ENCODE data around the gene RCSD1.
A peak's percentile ranks its signal among the peaks of the same experiment; 100 is the strongest.

The RCSD1 gene

GRCh38 chr1:167627865-167628641 is 2.0 kb upstream of the RCSD1 start:
- no peak for TF ChIP-seq CTCF (IDR thresholded peaks at IDR 0.05; ENCODE audit: low read depth, low read length, missing control alignments)
- Histone ChIP-seq H3K36me3 (replicated peaks) (no peaks in the 10 kb centered on the region), H3K4me3 (ENCODE audit: low read depth, low read length) (no peak overlapping the region), H3K27me3 (replicated peaks) (peaks cover 3% of the 10 kb centered on the region), H3K27ac (no peak overlapping the region)
- DNase-seq, result no peak
- in situ Hi-C loops (cut with HindIII; ENCODE audit: low pct_ligation_motif_present, low sequenced_read_pairs), result no loop called here

GRCh38 chr1:167628741-167629515 is 1.1 kb upstream of the RCSD1 start:
- no peaks in the 10 kb centered on the region for H3K36me3 ChIP-seq (replicated peaks)
- in situ Hi-C loops (cut with HindIII; ENCODE audit: low pct_ligation_motif_present, low sequenced_read_pairs), result no loop called here
- H3K4me3 ChIP-seq (ENCODE audit: low read depth, low read length), result no peak overlapping the region
- DNase-seq, result no peak
- H3K27ac ChIP-seq, result no peak overlapping the region
- peaks cover 3% of the 10 kb centered on the region for H3K27me3 ChIP-seq (replicated peaks)
- TF ChIP-seq CTCF (IDR thresholded peaks at IDR 0.05; ENCODE audit: low read depth, low read length, missing control alignments), result no peak

- no peak for DNase-seq
- in situ Hi-C loops (cut with HindIII; ENCODE audit: low pct_ligation_motif_present, low sequenced_read_pairs), result no loop called here
Observed at GRCh38 chr1:167630568-167631385, 745 bp downstream of the RCSD1 start.

GRCh38 chr1:167631386-167631935 is 1.4 kb downstream of the RCSD1 start:
- no peak overlapping the region for H3K4me3 ChIP-seq (ENCODE audit: low read depth, low read length)
- peaks cover 3% of the 10 kb centered on the region for H3K27me3 ChIP-seq (replicated peaks)
- DNase-seq, result no peak
- no peak overlapping the region for H3K27ac ChIP-seq
- in situ Hi-C loops (cut with HindIII; ENCODE audit: low pct_ligation_motif_present, low sequenced_read_pairs), result no loop called here
- no peaks in the 10 kb centered on the region for H3K36me3 ChIP-seq (replicated peaks)
- TF ChIP-seq CTCF (IDR thresholded peaks at IDR 0.05; ENCODE audit: low read depth, low read length, missing control alignments), result no peak

More at GRCh38 chr1:167630568-167631385, 745 bp downstream of the RCSD1 start:
- no peak for TF ChIP-seq CTCF (IDR thresholded peaks at IDR 0.05; ENCODE audit: low read depth, low read length, missing control alignments)
- peak overlapping the region; percentile 65 for H3K4me3 ChIP-seq (ENCODE audit: low read depth, low read length)
- H3K27ac ChIP-seq, result no peak overlapping the region
- H3K36me3 ChIP-seq (replicated peaks), result no peaks in the 10 kb centered on the region
- peaks cover 3% of the 10 kb centered on the region for H3K27me3 ChIP-seq (replicated peaks)

GRCh38 chr1:167631936-167632614 is 2.0 kb downstream of the RCSD1 start:
- in situ Hi-C loops (cut with HindIII; ENCODE audit: low pct_ligation_motif_present, low sequenced_read_pairs), result no loop called here
- Histone ChIP-seq H3K4me3 (ENCODE audit: low read depth, low read length) (no peak overlapping the region), H3K36me3 (replicated peaks) (no peaks in the 10 kb centered on the region), H3K27ac (no peak overlapping the region), H3K27me3 (replicated peaks) (peaks cover 3% of the 10 kb centered on the region)
- DNase-seq, result no peak
- no peak for TF ChIP-seq CTCF (IDR thresholded peaks at IDR 0.05; ENCODE audit: low read depth, low read length, missing control alignments)
